ENCODE results near the gene TNFRSF21.

GRCh38 chr6:47319867-47320266 is 10.2 kb upstream of the TNFRSF21 start:
- TF ChIP-seq CTCF (IDR thresholded peaks at IDR 0.05) = no peak
- TF ChIP-seq POLR2A (IDR thresholded peaks at IDR 0.05) = no peak

Measured in lower leg skin (tissue), 3 donors.